Measurements from ENCODE around the gene DEFB129.

- TF ChIP-seq PKNOX1 (IDR thresholded peaks at IDR 0.05) (no peak), TARDBP (IDR thresholded peaks at IDR 0.05) (no peak), BHLHE40 (IDR thresholded peaks at IDR 0.05; ENCODE audit: borderline replicate concordance) (no peak), ARNT (IDR thresholded peaks at IDR 0.05) (no peak)
Observed at GRCh38 chr20:278181-278580, 51.1 kb downstream of the DEFB129 start.
